Stimulated activated CD8-positive, alpha-beta memory T cell treated with anti-CD3 and anti-CD28 coated beads, Interleukin-7, amount 100 ng/mL, for 48 hours (primary cell): ENCODE data around the gene TSPAN16.

Experiments
- DNase-seq, 2 donors: peaks; one replicate each; pipeline ENCODE4 v3.0.0-alpha.2; 2020; ENCODE audit warnings: low read depth in 1 of 2; ENCODE audit errors: extremely low read depth in 1 of 2

TSPAN16 gene, protein sequence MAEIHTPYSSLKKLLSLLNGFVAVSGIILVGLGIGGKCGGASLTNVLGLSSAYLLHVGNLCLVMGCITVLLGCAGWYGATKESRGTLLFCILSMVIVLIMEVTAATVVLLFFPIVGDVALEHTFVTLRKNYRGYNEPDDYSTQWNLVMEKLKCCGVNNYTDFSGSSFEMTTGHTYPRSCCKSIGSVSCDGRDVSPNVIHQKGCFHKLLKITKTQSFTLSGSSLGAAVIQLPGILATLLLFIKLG

DNA sequence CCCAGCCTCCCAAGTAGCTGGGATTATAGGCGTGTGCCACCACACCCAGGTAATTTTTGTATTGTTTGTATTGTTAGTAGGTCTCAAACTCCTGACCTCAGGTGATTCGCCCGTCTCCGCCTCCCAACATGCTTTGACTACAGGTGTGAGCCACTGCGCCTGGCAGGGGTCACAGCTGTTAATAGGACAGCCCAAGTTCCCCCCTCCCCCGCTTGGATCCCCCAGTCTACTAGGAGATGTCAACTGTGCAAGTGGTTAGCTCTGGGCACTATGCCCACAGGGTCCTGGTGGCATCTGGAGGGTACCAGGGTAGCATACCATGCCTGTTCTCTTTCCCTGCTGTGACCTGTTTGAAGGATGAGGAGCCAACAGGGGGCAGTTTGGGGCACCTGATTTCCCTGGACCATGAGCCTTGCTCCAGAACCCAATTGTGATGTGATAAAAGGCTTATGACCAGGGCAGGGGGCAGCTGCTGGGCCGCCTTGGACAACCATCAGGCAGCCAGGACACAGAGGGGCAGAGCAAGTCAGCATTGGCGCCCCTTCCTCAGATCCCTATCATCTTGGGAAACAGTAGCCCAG, at the start of gene TSPAN16:
Gene TSPAN16, plus strand, starts transcription at position 496 of the 581 bp plus-strand sequence. CDS start 138 bp downstream, outside the sequence.
- DNase-seq: no peak

DNA sequence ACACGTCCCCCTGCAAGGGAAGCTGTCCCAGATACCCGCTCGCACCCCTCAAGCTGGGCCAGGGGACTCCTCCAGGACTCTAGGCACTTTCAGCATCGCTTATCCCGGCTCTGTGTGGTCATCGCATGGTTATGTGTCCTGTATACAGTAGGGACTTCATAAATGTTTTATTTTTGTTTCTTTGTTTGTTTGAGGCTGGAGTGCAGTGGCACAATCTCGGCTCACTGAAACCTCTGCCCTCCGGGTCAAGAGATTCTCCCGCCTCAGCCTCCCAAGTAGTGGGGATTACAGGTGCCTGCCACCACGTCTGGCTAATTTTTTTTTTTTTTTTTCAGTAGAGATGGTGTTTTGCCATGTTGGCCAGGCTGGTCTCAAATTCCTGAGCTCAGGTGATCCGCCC, 49.0 kb upstream of the TSPAN16 start:
- DNase-seq: no peak

DNA sequence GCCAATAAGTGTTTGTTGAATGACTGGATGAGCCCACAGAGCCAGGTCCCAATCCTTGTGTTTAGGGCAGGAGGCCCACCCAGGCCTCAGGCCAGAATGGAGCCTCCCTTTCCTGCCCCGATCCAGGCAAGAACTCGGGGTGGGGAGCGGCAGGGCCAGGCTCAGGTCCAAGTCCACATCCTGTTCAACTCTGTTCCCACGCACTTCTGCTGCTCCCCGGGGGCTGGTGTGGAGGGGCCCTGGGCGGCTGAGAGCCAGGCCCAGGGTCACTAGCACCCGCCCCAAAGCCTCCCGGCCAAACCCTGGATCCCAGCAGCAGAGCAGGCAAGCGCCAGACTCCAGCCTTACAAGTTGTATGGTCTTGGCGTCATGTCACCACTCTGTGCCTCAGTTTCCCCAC, 48.6 kb upstream of the TSPAN16 start:
- DNase-seq: no peak

DNA sequence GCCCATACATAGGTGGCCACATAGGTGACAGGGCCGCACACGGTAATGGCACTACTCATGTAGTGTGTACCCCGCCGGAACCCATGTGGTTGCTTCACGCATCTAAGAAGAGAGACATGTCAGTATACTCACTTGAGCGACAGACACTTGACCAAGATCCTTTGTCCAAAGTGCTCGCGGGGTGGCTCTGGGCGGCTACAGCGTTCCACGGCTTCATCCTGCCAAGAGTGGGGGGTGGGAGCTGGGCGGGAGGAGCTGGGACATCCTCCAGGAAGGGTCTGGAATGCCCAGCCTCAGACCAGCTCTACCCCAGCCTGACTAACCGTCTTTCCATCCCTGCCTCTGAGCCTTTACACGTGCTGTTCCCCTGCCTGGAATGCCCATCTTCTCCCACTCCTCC, 48.0 kb upstream of the TSPAN16 start:
- DNase-seq: no peak

DNA sequence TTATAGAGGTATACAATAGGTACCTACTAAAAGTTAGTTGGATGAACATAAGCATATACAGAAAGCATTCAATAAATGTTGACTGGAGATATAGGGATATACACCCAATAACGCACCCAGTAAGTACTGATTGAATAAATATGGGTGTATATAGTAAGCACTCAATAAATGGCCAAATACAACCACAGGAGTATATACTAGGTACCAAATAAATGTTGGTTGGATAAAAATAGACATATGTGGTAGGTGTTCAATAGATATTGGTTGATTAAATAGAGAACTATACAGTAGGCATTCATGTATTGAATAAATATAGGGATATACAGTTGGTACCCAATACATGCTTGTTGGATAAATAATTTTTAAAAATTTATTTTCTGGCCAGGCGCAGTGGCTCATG, 47.1 kb upstream of the TSPAN16 start:
- no peak for DNase-seq

DNA sequence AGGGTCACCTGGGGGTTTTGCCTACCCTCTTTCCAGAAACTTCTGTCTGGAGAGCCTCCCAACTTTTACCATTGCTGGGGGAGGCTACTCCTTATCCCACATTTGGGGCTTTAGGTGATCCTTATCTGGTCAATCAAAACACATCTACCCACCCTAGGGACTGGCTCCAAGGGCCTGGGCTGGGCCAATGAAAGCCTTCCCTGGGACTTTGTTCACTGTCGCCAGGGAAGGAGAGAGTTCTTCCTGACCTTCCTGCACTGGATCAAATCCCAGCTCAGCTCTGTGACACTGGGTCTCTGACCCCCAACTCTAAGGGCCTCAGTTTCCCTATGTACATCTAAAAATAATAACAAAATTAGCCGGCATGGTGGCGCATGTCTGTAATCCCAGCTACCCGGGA, 44.7 kb upstream of the TSPAN16 start:
- DNase-seq: no peak

DNA sequence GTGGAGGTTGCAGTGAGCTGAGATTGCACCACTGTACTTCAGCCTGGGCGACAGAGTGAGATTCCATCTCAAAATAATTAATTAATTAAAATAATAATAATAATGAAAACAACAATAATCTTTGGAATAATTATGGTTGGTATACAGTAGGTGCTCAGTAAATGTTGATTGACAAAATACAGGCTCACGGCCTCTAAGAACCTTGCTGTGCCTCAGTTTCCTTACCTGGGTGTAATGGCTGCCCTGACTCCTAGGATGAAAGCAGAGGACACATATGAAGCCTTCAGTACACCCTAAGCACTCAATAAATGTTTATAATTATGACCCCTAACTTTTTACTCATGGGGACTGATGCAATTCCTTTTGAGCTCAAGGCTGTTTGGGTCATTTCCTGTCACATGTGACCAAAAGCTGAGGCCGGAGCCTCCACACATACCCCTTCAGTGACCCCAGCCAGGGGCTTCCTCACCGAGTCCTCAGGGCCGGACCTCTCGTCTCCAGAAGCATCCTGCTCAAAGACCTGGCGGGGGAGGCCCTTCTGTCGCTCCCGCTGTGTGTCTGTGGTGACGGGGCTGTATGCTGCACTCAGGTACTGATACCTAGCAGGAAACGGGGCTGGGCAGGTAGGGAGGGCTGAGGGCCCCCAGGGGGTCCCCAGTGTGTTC, 44.2 kb upstream of the TSPAN16 start:
- no peak for DNase-seq

DNA sequence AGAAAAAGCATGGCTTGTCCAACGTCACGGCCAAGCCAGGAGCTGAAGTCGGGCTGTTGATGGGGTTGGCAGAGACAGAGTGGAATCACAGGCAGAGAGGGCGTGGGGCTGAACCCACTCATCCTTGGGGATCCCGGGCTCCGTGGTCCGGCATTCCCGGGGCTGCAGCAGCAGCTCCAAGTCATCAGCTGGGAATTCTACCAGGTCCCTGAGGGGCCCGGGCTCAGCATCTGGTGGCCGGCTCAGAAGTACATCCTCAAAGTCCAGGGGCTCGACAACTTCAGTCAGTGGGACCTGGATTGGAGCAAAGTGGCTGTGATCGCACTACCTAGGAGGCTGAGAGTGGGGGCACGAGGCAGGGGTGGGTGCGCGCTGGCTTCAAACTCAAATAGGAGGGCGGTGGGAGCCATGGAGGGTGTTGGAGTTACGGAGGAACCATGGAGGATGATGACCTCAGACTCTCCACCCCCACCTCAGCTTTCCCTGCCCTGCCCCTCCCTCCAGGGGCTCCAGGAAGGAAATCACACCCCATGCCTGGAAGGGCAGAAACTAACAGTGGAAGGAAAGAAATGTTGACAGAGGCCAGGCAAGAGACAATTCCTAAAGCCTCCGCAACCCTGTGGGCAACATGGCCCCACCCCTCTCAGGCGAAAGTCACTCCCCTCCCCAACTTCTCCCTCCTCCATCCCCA, 43.1 kb upstream of the TSPAN16 start:
- no peak for DNase-seq

DNA sequence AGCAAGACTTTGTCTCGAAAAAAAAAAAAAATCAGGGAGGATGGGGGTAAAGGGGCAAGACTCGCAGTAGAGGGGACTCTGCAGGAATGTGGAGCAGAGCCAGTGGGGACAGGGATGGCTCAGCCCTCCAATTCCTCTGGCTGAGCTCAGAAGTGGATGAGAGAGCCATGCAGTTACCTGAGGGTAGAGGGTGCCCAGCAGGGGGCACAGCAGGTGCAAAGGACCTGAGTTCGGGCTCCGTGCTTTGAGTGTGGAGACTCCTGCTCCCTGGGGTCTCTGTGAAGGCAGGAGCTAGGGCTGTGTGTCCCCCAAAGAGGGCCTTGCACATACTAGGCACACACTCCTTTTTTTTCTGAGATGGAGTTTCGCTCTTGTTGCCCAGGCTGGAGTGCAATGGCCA, 41.3 kb upstream of the TSPAN16 start:
- no peak for DNase-seq

DNA sequence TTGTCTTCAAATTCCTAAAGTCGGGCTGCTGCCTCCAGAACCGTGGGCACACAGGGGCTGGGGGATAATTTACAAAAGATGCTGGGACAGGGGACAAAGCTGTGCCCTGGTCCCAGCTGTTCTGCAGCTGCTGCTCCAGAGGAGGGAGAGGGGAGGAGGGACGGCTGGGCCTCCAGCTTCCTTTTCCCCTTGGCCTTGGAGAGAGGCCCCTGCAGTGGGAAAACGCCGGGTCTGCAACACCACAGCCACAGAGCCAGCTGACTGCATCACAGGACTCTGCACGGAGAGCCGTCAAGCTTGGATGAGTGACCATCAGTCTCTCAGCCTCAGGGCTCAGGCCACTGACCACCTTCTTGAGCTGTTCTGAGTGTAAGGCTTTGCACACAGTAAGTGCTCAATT, 39.8 kb upstream of the TSPAN16 start:
- no peak for DNase-seq

DNA sequence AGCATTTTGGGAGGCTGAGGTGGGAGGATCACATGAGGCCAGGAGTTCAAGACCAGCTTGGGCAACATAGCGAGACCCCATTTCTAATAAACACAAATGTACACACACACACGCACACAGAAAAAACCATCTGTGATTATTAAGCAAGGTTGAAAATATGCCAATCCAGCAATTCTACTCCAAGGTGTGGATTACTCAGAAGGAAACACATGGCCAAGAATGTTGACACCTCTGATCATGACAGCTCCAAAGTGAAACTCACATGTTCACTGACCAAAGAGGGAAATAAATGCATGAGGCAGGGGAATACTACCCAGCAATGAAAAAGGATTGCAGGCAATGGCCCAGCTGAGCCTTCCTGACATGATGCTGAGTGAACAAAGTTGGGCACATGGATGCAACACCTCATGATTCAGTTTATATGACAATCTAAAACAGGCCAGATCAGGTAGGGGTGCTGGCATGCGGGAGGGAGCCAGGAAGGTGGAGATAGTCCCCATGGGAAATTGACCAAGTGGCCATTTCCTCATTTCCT, 38.0 kb upstream of the TSPAN16 start:
- no peak for DNase-seq

DNA sequence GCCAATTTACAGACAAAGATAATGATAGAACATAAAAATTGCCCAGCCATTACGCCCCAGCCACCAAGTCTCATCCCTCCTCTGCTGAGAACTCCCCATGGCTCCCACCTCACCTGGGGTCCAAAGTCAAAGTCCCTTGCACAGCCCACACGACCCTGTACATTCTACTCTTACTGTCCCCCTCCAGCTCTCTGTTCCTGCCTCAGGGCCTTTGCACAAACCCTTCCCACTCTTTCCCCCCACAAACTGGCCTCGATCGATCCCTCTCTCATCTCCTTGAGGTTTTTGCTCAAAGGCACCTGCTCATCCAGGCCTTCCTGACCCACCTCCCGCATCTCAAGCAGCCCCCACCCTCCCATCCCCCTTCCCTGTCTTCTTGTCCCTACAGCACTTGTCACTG, 35.0 kb upstream of the TSPAN16 start:
- no peak for DNase-seq

DNA sequence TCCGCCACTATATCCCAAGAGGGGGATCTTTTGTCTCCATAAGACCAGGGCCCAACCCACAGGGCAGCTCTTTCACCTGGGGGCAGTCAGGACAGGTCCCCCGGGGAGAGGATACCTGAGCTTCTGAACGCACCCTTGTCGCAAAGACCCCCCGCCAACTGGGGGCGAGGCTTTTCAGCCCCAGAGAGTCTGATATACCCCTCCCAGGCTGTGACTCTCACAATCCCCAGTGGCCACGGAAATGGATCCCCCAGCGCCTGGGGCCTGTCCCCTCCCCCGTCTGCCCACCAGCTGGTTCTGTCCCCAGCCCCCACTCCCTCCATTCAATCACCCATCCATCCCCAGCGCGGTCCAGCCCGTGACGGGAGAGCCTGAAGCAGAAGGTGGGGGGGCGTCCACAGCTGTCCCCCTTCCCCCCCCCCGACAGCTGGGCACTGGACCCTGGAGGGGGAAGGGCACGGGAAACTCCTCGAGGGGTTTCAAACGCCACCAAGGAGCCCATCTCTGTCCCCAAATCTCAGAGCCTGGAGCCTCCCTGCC, 34.5 kb upstream of the TSPAN16 start:
- DNase-seq: no peak

DNA sequence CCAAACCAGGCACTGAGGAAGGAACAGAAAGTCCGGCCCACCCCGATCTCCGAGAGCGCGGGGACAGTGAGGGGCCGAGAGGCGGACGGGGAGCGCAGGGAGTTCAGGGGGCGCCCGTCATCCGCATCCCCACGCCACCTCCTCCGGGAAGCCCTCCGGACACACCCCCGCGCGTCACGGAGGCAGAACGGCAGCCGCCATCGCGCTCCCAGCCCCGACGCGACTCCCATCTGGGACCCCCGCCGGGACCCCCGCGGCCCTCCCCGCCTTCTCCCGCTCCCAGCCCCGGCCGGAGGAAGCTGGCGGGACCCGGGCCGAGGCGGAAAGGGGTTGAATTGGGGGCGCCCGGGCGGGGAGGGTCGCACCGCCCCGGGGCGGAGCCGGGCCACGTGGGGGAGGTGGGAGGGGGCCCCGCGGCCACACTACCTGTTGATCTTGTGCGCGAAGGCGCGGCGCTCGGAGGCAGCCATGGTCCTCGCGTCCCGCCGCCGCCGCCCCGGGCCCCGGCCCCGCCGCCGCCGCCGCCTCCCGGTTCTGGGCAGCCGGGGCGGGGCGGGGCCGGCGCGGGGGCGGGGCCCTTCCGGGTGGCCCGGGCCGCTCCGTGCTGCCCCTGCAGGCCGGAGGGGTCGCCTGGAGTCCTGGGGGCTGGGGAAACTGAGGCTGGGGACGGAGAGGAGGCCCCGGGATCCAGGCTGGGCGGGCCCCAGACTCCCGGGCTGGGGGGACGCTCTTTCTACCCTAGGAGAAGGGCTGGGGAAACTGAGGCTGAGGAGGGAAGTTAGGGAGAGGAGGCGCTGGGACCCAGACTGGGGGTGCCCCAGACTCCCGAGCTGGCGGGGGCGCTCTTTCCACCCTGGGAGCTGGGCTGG, 33.8 kb upstream of the TSPAN16 start, which contains the start of gene DOCK6:
Gene DOCK6, minus strand, starts transcription at position 554 of the 869 bp plus-strand sequence. Its CDS starts 84 bp downstream, at position 470.
- no peak for DNase-seq

DNA sequence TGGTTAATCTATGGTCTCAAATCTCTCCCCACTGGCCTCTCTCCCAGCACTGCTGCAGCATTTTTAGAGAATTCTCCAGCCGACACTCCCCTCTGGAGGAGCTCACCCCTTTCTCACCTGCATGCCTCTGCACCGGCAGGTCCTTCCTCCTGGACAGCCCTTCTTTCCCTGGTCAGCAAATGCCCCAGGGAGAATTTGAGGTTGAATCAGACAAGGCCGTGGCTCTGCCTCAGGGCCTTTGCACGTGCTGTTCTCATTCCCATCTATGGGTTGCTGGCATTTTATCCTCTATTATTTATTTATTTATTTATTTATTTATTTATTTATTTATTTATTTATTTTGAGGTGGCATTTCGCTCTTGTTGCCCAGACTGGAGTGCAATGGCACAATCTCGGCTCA, 32.2 kb upstream of the TSPAN16 start:
- no peak for DNase-seq

DNA sequence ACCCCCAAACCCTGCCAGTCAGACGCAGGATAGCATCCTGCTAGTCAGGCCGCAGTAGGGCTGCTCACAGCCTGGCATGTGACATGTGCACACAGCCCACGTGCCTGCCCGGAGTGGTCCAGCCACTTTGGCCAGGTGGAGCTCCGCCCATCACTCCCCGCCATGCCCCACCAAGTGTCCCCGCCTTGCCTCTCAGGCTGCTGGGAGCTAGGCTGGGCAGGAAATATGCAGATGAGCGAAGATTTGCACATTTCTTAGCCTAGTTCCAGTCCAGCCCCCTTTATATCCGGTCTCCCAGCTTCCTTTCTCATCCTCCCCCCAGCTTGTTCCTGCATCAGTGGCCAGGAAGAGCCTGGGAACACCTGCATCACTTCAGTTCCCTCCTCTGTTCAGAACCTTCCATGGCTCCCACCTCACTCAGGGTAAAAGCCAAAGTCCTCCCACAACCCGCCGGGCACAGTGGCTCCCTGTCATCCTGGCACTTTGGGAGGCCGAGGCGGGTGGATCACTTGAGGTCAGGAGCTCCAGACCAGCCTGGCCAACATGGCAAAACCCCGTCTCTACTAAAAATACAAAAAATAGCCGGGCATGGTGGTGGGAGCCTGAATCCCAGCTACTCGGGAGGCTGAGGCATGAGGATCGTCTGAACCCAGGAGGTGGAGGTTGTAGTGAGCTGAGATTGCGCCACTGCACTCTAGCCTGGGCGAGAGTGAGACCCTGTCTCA, 31.3 kb upstream of the TSPAN16 start:
- DNase-seq: no peak

DNA sequence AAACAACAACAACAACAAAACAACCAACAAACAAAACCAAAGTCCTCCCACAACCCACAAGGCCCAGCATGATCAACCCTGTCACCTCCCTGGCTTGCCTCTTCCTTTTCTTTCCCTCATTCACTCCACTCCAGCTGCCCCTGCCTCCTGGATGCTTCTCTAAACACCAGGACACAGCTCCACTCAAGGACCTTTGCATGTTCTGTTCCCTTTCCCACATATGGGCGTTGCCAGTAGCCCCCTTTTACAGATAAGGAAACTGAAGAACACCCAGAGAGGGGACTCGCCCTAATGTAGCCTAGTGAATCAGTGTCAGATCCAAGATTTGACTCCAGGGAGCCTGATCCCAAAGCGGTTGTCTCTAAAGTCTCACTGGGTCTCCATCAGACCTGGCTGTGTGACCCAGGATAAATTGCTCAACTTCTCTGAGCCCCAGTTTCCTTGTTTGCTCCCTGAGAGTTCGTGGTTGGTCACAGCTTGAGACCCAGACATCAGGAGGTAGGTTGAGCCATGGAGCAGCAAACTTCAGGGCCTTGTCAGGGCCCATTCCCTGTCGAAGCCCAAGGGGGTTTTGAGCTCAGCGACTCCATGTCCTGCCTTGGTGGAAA, 30.7 kb upstream of the TSPAN16 start:
- DNase-seq: no peak

DNA sequence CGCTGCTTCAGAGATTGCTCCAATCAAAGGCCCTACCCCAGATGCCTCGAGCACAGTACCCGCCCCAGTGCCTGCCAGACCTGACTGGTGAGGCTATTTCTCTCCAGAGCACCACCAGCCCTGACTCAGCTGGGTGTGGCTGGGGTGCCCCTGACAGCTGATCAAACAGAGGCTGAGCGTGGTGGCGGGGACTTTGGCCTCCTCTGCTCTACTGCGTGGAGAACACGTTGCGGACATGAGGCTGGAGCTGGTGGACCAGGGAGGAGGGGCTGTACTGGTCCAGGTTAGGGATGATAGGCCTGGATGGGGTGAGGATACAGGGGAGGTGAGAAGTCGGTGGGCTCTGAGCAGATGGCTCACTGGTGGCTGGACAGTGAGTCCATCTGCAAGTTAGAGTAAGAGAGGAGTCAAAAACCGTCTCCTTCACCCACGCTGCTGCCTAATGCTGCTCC, 30.1 kb upstream of the TSPAN16 start:
- DNase-seq: no peak
